ENCODE data around the gene AMZ2. TPM values are rescaled to one million over a fixed set of nuclear protein-coding genes. Genes with fewer than 3 reads are reported as not detected.
"Not testable (repeated sequence)": the region's sequence is repeated elsewhere in the genome, so short reads cannot be mapped to it uniquely, and the experiment has no call there.

AMZ2 gene
- total RNA-seq, 1 donor from 2014 or later = 37.1 TPM

DNA sequence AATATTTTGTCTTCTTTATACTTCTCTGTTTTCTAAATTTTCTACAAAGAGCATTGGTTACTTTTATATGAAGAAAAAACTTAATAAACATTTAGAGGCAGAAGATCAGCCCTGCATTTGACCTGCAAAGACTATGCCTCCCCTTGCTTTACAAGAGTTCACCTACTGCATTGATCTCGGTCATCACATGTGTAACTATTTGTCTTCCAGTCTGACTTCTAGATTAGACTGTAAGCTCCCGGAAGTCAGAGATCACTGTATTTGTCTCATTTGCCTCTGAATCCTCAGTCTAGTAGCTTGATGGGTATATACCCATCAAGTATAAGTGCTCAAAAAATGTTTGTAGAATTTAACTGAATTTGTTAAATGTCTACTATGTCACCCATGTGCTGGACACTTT, 27.7 kb upstream of the AMZ2 start:
- DNase-seq = not testable (repeated sequence)

DNA sequence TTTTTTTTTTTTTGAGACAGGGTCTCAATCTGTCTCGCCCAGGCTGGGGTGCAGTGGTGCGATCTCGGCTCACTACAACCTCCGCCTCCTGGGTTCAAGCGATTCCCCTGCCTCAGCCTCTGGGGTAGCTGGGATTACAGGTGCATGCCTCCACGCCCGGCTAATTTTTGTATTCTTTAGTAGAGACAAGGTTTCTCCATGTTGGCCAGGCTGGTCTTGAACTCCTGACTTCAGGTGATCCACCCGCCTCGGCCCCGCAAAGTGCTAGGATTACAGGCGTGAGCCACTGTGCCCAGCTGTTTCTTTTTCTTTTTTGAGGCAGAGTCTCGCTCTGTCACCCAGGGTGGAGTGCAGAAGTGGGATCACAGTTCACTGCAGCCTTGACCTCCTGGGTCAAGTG, 27.1 kb upstream of the AMZ2 start:
- DNase-seq = not testable (repeated sequence)

DNA sequence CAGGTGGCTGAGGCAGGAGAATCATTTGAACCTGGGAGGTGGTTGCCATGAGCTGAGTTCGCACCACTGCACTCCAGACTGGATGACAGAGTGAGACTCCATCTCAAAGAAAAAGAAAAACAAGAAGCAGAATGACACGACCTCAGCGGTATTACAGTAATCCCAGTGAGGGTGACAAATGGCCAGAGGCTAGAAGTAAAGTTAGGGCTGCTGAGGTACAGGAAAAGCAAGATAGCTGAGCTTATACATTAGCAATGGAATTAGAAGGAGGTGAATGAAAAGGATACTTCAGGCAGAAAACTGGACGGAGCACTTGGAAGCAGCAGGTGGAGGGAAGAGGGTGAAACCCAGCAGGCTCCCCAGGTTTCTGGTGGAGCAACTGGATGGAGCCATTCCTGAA, 26.1 kb upstream of the AMZ2 start:
- no peak for DNase-seq

DNA sequence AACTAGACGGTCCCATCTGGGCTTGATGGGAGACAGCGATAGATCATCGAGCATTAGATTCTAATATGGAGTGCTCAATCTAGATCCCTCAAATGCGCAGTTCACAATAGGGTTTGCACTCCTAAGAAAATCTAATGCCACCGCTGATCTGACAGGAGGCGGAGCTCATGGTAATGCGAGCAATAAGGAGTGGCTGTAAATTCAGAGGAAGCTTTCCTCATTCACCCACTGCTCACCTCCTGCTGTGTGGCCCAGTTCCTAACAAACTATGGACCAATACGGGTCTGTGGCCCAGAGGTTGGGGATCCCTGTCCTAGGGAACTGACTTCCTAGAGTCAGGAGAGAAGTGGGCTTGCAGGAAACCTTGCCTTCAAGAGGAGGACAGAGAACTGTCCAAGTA, 25.2 kb upstream of the AMZ2 start:
- DNase-seq = no peak

DNA sequence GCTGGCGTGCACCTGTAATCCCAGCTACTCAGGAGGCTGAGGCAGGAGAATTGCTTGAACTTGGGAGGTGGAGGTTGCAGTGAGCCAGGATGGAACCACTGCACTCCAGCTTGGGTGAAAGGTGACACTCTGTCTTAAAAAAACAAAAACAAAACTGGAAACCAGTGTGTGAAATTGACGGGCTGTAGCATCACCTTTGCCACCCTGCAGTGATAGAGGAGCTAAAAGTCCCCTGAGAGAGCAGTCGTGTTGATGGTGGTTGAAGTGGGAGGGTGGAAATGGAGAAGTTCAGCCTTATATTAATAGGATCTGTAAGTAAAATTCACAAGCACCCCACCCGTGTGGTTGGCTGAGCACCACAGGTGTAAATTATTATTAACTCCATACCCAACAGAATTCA, 22.8 kb upstream of the AMZ2 start:
- DNase-seq = not testable (repeated sequence)

DNA sequence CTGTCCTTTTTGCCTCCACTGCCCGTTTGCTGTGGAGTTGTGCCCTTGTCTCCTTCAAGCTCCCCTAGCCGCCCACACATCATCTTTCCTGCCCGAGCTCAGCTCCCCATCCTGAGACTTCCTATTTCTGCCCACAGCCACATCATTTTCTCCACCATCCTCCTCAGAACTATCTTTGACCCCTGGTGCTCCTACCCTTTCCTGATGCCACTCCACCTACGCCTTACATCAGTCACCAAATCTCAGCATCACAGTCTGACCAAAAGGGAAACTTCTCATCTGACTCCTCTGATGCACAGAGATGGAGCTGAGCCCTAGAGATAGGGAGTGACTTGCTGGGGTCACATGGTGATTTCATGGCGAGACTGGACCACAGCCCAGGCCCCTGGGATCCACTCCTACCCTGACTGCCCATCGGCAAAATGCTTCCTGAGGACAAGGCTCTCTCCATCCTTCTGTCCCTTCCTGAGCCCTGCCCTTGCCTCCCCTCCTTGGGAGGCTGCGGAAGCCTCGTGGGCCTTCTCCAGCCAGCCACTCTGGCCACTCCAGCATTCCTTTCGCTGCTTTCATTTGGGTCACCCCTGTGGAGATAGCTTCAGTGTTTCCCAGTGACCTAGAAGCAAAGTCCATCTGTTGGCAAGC, 19.7 kb upstream of the AMZ2 start:
- DNase-seq = not testable (repeated sequence)

DNA sequence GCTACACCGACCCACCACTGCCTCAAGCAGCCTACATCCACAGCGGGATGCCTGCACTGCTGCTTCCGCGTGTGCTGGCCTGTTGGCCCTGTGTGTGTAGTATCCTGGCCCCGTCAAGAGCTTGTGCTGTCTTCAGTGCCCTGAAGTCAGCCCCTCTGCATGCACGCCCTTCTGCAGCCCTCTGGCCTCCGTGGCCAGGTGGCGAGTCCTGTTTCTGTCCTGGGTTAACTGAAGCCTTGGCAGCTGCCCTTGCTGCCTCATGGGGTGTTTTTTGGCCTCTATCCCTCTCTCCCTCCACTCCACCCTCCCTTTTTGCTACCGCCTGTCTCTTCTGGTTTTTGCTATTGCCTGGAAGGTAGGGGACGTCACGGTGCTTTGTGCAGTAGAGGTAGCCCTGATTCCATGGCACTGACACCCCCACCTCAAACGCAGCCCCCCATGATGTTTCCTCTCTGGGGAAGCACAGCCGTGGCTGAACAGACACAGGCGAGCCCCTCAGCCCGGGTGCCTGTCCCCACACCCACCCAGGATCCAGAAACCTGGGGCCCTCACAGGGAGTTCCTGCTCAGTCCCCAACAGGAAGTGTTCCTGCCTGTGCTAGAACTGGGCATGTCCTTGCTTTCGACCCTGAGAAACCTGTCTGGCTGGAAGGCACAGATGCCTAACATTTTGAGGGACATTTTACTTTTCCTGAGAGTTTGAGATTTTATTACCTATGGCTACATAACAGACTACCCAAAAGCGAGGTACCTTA, 18.8 kb upstream of the AMZ2 start:
- no peak for DNase-seq

DNA sequence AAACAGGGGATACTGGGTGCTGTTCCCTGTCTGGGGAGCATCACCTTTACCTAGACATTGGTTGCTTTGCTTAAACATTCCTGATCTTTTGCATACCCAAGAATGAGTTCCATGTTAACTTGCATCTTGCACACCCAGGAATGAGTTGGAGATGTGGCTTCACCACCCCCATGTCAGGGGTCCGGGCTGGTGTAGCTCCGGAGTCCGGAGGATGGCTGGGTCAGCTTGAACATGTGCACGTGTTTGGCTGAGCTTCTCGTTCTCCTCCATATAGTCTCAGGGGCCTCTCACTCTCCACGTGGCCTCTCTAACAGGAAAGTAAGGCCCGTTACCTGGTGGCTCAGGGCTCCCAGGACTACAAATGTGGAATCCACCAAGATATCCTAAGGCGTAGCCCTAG, 18.2 kb upstream of the AMZ2 start:
- no peak for DNase-seq

DNA sequence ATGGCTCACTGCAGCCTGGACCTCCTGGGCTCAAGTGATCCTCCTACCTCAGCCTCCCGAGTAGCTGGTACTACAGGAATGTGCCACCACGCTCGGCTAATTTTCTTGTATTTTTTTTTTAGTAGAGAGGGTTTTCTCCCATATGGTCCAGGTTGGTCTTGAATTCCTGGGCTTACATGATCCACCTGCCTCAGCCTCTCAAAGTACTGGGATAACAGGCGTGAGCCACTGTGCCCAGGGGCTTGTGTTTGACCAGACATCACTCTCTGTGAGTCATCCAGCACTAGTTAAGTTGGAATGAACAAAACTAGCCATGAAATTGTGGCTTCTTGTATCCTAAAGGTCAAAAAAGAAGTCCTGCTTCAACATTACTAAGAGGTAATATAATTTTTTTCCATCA, 16.7 kb upstream of the AMZ2 start:
- DNase-seq = not testable (repeated sequence)

DNA sequence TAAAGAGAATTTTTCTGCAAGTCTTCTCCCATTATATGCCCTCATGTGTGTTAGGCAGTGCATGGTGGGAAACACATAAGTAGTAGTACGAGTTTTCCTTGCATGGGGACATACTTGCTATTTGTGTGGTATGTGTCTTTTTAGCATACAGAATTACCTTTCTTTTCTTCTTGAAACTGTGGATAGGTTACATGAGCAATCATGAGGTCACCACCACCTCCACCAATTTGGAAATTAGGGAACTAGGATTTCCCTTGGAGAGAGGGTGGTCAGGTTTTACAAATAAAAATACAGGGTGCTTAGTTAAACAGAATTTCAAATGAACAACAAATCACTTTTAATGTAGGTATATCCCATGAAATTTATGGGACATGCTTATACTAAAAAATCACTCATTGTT, 16.3 kb upstream of the AMZ2 start:
- no peak for DNase-seq

DNA sequence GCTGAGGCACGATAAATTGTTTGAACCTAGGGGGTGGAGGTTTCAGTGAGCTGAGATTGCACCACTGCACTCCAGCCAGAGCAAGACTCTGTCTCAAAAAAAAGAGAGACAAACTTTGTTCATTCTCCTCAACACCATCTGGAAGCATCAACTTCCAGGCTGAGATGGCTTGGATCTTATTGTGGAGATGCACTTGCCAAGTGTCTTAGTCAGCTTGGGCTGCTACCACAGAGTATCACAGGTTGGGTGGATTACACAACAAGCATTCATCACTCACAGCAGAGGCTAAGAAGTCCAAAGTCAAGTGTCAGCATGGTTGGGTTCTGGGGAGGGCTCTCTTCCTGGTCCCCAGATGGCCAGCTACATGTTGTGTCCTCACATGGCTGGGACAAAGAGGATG, 15.1 kb upstream of the AMZ2 start:
- DNase-seq = not testable (repeated sequence)

DNA sequence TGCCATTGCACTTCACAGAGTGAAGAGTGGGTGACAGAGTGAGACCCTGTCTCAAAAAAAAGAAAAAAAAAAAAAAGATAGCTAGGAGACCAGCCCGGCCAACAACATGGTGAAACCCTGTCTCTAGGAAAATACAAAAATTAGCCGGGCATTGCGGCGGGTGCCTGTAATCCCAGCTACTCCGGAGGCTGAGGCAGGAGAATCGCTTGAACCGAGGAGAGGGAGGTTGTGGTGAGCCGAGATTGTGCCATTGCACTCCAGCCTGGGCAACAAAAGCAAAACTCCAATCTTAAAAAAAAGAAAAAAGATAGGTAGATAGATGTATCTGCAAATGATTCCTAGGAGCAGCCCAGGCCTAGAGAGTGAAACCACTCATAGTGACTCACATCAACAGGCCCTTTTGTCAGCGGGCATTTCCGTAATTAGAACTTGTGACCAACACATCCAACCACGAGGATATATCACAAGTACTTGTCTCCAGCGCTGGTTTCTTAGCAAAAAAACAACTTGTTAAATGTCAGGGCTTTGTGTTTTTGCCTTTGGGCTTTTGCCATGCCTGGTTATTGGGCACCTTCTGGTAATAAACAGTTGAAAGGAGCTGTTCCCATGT, 13.0 kb upstream of the AMZ2 start:
- DNase-seq = not testable (repeated sequence)

DNA sequence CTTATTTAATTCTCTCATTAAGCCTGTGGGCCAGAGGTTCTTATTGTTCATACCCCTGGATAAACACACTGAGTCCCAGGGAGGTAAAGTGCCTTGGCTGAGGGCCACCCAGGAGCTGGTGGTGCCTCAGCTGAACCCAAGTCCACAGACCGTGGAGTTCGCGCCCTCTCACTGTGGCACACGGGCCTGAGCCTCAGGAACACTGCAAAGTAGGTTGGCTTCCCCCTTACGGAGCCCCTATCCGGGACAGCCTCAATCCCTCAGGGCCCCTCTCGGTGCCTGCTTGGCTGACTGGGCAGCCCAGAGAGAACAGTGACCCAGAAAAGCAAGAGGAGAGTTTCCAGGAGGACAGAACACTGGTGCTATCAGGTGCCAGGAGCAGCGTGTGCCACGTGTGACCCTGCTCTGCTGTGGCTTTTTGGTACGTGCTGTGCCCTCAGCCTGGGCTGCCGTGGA, 12.5 kb upstream of the AMZ2 start:
- not testable (repeated sequence) for DNase-seq

DNA sequence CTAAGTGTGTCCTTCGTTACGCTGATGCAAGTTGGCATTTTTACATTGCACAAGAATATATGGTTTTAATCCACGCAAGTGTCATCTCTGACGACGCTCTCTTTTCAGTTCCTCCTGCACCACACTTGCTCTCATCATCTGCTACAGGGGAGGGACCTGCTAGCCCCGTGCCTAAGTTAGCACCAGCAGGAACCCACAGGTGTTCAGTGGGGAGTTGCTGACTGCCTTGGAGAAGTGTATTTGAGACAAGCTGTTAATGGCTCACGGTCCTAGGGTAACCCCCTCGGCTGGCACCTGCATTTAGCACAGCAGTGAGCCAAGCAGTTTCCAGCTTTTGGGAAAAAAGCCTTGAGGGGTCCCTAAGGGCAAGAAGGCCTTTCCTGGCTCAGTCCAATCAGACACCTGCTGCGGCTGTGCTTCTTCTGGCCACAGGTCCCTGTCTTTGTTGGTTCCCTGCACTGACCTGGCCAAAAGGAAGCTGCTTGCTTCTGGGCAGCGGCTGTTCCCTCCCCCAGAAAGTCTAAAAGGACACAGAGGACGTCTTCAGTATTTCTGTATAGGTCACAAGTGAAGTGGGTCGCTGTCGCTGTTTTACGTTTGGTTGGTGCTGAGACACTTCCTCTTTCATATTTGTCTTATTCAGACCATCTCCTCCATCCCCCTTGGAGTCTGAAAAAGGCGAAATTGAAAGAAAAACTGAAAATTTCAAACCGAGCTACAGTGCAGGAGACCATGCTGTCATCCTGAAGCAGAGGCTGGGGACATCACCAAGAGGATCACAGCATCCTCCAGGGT, 10.3 kb upstream of the AMZ2 start:
- not testable (repeated sequence) for DNase-seq

DNA sequence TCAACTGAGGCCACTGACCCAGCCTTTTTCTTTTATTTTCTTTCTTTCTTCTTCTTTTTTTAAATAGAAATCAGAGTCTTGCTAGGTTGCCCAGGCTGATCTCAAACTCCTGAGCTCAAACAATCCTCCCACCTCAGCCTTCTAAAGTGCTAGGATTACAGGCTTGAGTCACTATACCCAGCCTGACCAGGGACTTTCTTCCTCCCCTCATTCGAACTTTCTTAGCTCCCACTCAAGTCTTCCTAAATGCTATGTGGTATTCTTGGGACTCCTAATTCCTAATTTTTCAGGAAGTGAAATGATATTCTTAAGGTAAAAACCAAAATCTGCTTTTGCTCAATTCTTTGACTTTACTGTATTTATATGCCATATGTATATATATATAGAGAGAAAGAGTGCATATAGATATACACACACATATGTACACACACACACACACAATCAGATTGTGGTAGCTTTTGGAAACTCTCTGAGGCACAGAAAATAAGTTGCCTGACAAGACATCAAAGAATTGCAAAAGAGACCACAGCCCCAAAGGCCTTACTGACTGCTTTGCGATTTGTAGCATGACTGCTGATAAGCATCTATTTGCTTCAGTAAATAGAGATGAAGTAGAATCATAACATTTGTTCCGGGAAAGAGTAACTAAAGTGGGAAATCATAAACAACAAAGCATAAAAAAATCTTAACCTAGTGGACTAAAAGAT, 9.5 kb upstream of the AMZ2 start:
- no peak for DNase-seq

DNA sequence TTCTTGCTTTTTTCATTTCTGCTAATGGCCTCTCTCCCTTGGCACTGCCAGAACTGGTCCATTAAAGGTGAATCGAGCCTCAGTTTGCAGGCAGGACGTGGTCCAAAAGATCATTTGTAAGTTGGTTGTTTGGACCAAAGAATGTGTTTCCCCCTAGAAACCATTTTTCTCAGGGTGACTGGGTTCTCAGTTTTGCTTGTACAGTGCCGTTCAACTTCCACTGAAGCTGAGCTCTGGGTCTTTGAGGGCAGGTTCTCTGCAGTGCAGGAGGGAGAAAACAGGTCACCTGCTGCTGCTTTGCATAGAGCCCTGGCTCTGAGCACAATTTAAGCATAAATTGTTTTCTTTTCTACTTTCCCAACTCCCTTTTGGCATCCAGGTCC, 9.0 kb upstream of the AMZ2 start:
- no peak for DNase-seq

DNA sequence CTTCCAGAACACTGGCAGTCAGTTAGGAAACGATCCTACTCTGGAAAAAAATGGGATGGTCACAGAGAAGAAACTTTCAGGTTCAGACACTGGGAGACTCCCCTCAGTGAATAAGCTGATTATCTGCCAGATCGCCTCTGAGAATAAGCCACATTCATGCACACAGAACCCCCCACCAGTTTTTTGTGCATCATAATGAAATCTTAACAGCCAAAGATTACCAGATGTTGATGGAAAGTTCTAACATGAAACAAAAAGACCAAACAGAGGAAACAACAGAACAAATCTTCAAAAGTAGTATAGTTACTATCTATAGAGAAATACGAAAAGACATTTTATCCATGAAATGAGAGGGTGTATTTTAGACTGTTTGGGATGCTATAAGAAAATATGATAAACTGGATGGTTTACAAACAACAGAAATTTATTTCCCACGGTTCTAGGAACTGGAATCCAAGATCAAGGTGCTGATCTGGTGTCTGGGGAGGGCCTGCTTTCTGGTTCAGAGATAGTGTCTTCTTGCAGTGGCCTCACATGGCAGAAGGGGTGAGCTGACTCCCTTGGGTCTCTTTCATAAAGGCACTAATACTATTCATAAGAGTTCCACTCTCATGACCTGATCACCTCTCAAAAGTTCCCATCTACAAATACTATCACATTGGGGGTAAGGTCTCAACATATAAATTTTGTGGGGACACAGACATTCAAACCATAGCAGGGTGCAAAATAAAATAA, 8.0 kb upstream of the AMZ2 start:
- DNase-seq = no peak

DNA sequence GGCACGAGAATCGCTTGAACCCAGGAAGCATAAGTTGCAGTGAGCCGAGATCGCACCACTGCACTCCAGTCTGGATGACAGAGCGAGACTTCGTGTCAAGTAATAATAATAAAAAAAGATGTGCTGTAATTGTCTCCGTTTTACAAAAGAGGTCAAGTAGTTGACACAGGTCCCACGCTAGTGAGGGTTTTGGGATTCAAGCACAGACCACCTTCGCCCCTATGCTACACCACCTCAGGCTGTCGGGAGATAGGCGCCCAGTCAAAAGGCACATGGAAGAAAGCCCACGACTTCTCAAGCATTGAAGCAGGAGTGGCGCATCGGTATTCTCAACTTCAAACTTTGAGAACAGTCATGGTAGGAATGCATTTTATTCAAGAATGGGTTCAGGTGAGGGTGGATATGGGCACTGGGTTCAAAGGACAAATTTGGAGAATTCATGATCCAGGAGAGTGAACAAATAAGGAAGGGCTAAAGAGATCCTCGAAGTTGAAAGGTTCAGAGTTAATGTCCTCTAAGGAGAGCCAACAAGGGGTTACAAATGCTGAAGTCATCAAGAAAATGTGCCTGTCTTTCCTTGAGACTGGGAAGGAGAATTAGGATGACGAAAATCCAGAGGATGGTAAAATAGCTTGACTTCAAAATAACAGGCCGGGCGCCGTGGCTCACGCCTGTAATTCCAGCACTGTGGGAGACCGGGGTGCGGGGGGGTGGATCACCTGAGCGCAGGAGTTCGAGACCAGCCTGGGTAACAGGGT, 1.4 kb upstream of the AMZ2 start:
- DNase-seq = no peak

DNA sequence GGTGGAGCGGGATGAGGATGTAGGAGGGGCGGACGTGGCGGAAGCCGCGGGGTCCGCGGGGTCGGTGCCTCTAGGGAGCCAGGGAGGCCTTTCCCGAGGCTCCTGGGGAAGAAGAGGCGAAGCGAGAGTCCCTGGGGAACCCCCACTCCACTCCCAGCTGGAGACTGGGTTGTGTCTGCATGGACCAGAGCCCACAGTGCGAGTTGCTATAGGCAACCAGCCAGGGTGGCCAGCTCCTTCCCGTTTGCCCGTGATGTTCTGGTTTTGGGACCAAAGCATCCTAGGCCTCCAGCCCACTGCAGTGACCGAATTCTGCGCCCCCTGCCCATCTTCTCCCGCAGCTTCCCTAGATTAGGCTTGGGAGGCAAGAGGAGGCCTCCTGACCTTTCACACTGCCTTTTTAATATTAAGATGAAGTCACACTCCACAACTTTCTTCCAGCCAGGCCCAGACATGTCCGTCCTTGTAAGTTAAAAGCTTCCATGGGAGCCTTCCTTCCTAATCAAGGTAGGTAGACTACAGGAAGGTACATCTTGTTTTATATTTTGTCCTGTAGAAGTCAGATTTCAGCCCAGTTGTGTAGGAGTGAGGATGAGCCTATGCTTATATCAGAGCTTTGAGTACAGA, 469 bp downstream of the AMZ2 start:
- peak; percentile 55 for DNase-seq

DNA sequence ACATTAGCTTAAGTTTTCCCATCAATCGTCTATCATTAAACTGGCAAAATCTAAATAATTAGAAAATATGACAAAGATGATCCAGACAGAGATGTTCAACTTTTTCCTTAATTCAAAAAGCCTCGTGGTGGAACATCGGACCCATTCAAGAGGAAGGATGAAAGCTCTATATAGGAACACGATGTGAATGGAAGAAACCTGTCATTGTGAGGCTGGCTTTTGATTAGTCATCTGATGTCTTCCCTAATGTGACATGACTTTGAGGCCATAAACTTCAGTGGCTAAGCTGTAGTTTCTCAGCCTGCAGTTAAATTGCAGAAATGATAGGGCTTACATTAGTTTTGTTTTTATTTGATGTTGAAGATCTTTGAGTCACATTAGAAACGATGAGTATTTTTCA, 1.0 kb downstream of the AMZ2 start:
- DNase-seq = no peak

Measured in skin of body (tissue), 2 donors.